K562 (cell line): ENCODE data around the gene PLIN5. TPM values are rescaled to one million over a fixed set of nuclear protein-coding genes. Genes with fewer than 3 reads are reported as not detected.
A peak's percentile ranks its signal among the peaks of the same experiment; 100 is the strongest.

Source experiments
- BRD9 ChIP-seq: fragments of 450-650 bp; IDR thresholded peaks from 2 replicates; pipeline ENCODE4 v1.6.1; 2018; ENCODE audit warnings: low read depth; ENCODE audit not compliant: partially characterized antibody
- DLX4 ChIP-seq: fragments of 250-450 bp; sonication (Bioruptor Pico); IDR thresholded peaks from 2 replicates; pipeline ENCODE4 v1.6.1; 2021; ENCODE audit warnings: mild to moderate bottlenecking
- ELF1 ChIP-seq: fragments of 200-800 bp; sonication (Bioruptor generic); IDR thresholded peaks from 2 replicates; pipeline ENCODE4 v1.6.1; 2016; ENCODE audit warnings: missing genetic modification characterization, missing compliant biosample characterization
- FIP1L1 ChIP-seq: fragments of 200-400 bp; formaldehyde crosslinking; IDR thresholded peaks from 2 replicates; pipeline ENCODE4 v1.6.1; 2018; ENCODE audit warnings: mild to moderate bottlenecking, low read depth, low read length; ENCODE audit not compliant: poor library complexity, severe bottlenecking
- GABPA ChIP-seq: fragments of 200-800 bp; sonication (Bioruptor generic); conservative IDR thresholded peaks from 2 replicates; pipeline ENCODE4 v1.6.1; 2016; ENCODE audit warnings: low read depth, missing genetic modification characterization, missing compliant biosample characterization
- HMGN3 ChIP-seq: IDR thresholded peaks from 2 replicates; pipeline ENCODE4 v1.6.1; 2011; ENCODE audit warnings: borderline replicate concordance, low read depth, mild to moderate bottlenecking, mixed read lengths, low read length; ENCODE audit not compliant: insufficient read length; ENCODE audit errors: extremely low read depth
- HNRNPL ChIP-seq: fragments of 200-400 bp; formaldehyde crosslinking; IDR thresholded peaks from 2 replicates; pipeline ENCODE4 v1.6.1; 2017; ENCODE audit warnings: low read depth, mild to moderate bottlenecking, low read length
- KLF13 ChIP-seq: fragments of 450-650 bp; IDR thresholded peaks from 2 replicates; pipeline ENCODE4 v1.6.1; 2016; ENCODE audit warnings: missing genetic modification characterization, low read depth, mild to moderate bottlenecking, missing compliant biosample characterization, moderate library complexity, borderline replicate concordance
- MTA2 ChIP-seq: fragments of 450-650 bp; IDR thresholded peaks from 2 replicates; pipeline ENCODE4 v1.6.1; 2016; ENCODE audit warnings: low read depth
- MXI1 ChIP-seq: IDR thresholded peaks from 2 replicates; pipeline ENCODE4 v1.6.1; 2011; ENCODE audit warnings: low read depth, mild to moderate bottlenecking, improper control_type of control experiment, low read length
- NEUROD1 ChIP-seq: fragments of 150-350 bp; IDR thresholded peaks from 2 replicates; pipeline ENCODE4 v1.6.1; 2014; ENCODE audit warnings: borderline replicate concordance, low read length, low read depth; ENCODE audit not compliant: partially characterized antibody
- PHF8 ChIP-seq: fragments of 200-600 bp; sonication (generic); IDR thresholded peaks from 2 replicates; pipeline ENCODE4 v1.6.1; 2012; ENCODE audit warnings: mixed run types, mild to moderate bottlenecking, inconsistent platforms, low read length, moderate library complexity, borderline replicate concordance
- PML ChIP-seq: IDR thresholded peaks from 2 replicates; pipeline ENCODE4 v1.6.1; 2012; ENCODE audit warnings: low read length, inconsistent platforms
- POLR3G ChIP-seq: IDR thresholded peaks from 2 replicates; pipeline ENCODE4 v1.6.1; 2011; ENCODE audit not compliant: insufficient read length, insufficient replicate concordance; ENCODE audit errors: extremely low read depth
- PTRF ChIP-seq: fragments of 450-650 bp; IDR thresholded peaks from 2 replicates; pipeline ENCODE4 v1.6.1; 2016; ENCODE audit warnings: mild to moderate bottlenecking, missing genetic modification characterization, missing compliant biosample characterization
- SRF ChIP-seq, 2 experiments: fragments of 250-450, 450-650 bp in 1 of 2; sonication (Bioruptor Pico) in 1 of 2; sonication (generic) in 1 of 2; formaldehyde crosslinking; IDR thresholded peaks; 2 replicates each; pipeline versions ENCODE4 v1.5.0 to v1.5.1; 2020 to 2022; ENCODE audit warnings: mild to moderate bottlenecking in 1 of 2, missing genetic modification reagents in 1 of 2
- SRSF9 ChIP-seq: fragments of 200-400 bp; formaldehyde crosslinking; IDR thresholded peaks from 2 replicates; pipeline ENCODE4 v1.6.1; 2017; ENCODE audit warnings: low read depth, low read length, borderline replicate concordance
- TCFL5 ChIP-seq: fragments of 250-450 bp; sonication (Bioruptor Pico); conservative IDR thresholded peaks from 2 replicates; pipeline ENCODE4 v1.6.1; 2021; ENCODE audit warnings: mild to moderate bottlenecking, moderate library complexity, matching md5 sums
- THRA ChIP-seq: fragments of 450-650 bp; IDR thresholded peaks from 2 replicates; pipeline ENCODE4 v1.6.1; 2017; ENCODE audit warnings: mild to moderate bottlenecking, moderate library complexity
- TRIM24 ChIP-seq, 2 experiments: fragments of 450-650 bp; IDR thresholded peaks; 2 replicates each; pipeline ENCODE4 v1.6.1; 2016
- TRIM28 ChIP-seq: fragments of 450-650 bp; IDR thresholded peaks from 2 replicates; pipeline ENCODE4 v1.6.1; 2017
- USF2 ChIP-seq: sonication (generic); formaldehyde crosslinking; IDR thresholded peaks from 2 replicates; pipeline ENCODE4 v1.5.0; 2020; ENCODE audit warnings: missing genetic modification reagents
- ZBTB33 ChIP-seq: sonication (generic); formaldehyde crosslinking; IDR thresholded peaks from 2 replicates; pipeline ENCODE4 v1.8.1; 2023; ENCODE audit warnings: mild to moderate bottlenecking, missing genetic modification reagents
- ZNF134 ChIP-seq: fragments of 250-450 bp; sonication (Bioruptor Pico); conservative IDR thresholded peaks from 2 replicates; pipeline ENCODE4 v1.4.0; 2020
- ZNF717 ChIP-seq: fragments of 250-450 bp; sonication (Bioruptor Pico); IDR thresholded peaks from 2 replicates; pipeline ENCODE4 v1.5.0; 2021
- polyA plus RNA-seq, 8 experiments: library from polyadenylated mRNA; depleted of rRNA in 4 of 8; stranded (reverse) in 5 of 8; unstranded in 3 of 8; fragments of >200 nt; fragmentation: Nextera tagmentation in 2 of 8; fragmentation: Illumina TruSeq in 1 of 8; extraction: Ambion mirVana in 2 of 8; extraction: Trizol in 1 of 8; gene quantifications; 2 replicates each; pipeline versions ENCODE4 v1.2.1 to v1.2.3, GENCODE V29; 2011 to 2014; ENCODE audit warnings: inconsistent platforms in 1 of 8, missing spikeins in 1 of 8
- total RNA-seq, 7 experiments: library from RNA; depleted of rRNA in 6 of 7; stranded (reverse); fragments of >200 nt in 6 of 7; fragmentation: Illumina TruSeq in 2 of 7; extraction: Trizol in 2 of 7; gene quantifications; 2 replicates each; pipeline versions ENCODE4 v1.2.1 to v1.2.3, GENCODE V29; 2011 to 2021; ENCODE audit warnings: low replicate concordance in 1 of 7

PLIN5 gene
- total and polyA plus RNA-seq, 9 of the 15 experiments (the other 6 are each of a cell fraction or from before 2014, with no cell fraction given): 0.04 to 1.3 (median 0.50) TPM

- no peak for TF ChIP-seq PTRF (tag)
- TF ChIP-seq GABPA (tag): peak; percentile 80
- no peak for TF ChIP-seq MTA2
- no peak for TF ChIP-seq DLX4 (CRISPR knock-in tag)
- no peak for TF ChIP-seq MXI1
- no peak for TF ChIP-seq ZNF717 (CRISPR knock-in tag)
- no peak for TF ChIP-seq TCFL5 (CRISPR knock-in tag)
- TF ChIP-seq USF2: no peak
- no peak for TF ChIP-seq THRA
- no peak for TF ChIP-seq HMGN3
- TF ChIP-seq PHF8: peak; percentile 81; the same call in 1 of the 2 replicates
- TF ChIP-seq BRD9: no peak
- TF ChIP-seq TRIM28: no peak
- TF ChIP-seq FIP1L1: no peak
- TF ChIP-seq SRF (CRISPR knock-in tag; IDR thresholded peaks at IDR 0.05): no peak
- no peak for TF ChIP-seq POLR3G
- peak; percentile 33 for TF ChIP-seq NEUROD1
- no peak for TF ChIP-seq TRIM24 (IDR thresholded peaks at IDR 0.05)
- TF ChIP-seq PML: 0 out of 2 replicates have a peak, but pooled peaks have one; percentile 22
- no peak for TF ChIP-seq HNRNPL
- no peak for TF ChIP-seq ZNF134 (CRISPR knock-in tag)
- TF ChIP-seq SRSF9: no peak
- peak; percentile 89 for TF ChIP-seq ELF1 (tag)
- TF ChIP-seq ZBTB33 (CRISPR knock-in tag): peak; percentile 15; the same call in 1 of the 2 replicates
- no peak for TF ChIP-seq KLF13 (tag)
Measured at GRCh38 chr19:4539693-4540581, 4.9 kb upstream of the PLIN5 start, which contains the start of gene LRG1 (continued).
